Thyroid gland (tissue), 4 donors: ENCODE data around the gene NPSR1.
"Not testable (repeated sequence)": the region's sequence is repeated elsewhere in the genome, so short reads cannot be mapped to it uniquely, and the experiment has no call there.

ENCODE experiments used
- POLR2A ChIP-seq, 2 donors: fragments of 450-650 bp; IDR thresholded peaks; one replicate each; pipeline ENCODE4 v1.6.1; 2017; ENCODE audit warnings: antibody characterized with exemption in 2 of 2, mild to moderate bottlenecking in 2 of 2, moderate library complexity in 1 of 2
- TF ChIP-seq, protein P1 (sequence below), 6 experiments: fragments of 200-600 bp in 3 of 6; fragments of 450-650 bp in 3 of 6; sonication (generic) in 3 of 6; IDR thresholded peaks; one replicate each; pipeline ENCODE4 v1.5.1; 2016 to 2019; ENCODE audit warnings: antibody characterized with exemption in 6 of 6, mild to moderate bottlenecking in 2 of 6, inconsistent platforms in 1 of 6, moderate library complexity in 1 of 6

DNA sequence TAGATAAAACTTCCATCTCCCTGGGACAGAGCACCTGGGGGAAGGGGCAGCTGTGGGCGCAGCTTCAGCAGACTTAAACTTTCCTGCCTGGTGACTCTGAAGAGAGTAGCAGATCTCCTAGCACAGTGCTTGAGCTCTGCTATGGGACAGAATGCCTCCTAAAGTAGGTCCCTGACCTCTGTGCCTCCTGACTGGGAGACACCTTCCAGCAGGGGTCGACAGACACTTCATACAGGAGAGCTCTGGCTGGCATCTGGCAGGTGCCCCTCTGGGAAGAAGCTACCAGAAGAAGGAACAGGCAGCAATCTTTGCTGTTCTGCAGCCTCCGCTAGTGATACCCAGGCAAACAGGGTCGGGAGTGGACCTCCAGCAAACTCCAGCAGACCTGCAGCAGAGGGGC, 29.4 kb upstream of the NPSR1 start:
- TF ChIP-seq, protein P1, sequence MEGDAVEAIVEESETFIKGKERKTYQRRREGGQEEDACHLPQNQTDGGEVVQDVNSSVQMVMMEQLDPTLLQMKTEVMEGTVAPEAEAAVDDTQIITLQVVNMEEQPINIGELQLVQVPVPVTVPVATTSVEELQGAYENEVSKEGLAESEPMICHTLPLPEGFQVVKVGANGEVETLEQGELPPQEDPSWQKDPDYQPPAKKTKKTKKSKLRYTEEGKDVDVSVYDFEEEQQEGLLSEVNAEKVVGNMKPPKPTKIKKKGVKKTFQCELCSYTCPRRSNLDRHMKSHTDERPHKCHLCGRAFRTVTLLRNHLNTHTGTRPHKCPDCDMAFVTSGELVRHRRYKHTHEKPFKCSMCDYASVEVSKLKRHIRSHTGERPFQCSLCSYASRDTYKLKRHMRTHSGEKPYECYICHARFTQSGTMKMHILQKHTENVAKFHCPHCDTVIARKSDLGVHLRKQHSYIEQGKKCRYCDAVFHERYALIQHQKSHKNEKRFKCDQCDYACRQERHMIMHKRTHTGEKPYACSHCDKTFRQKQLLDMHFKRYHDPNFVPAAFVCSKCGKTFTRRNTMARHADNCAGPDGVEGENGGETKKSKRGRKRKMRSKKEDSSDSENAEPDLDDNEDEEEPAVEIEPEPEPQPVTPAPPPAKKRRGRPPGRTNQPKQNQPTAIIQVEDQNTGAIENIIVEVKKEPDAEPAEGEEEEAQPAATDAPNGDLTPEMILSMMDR (IDR thresholded peaks at IDR 0.05) = not testable (repeated sequence)
- TF ChIP-seq POLR2A (IDR thresholded peaks at IDR 0.05) = not testable (repeated sequence)
